C4-2B (cell line): ENCODE data around the gene DAB1.

Source experiments
- ZFX ChIP-seq: fragments of 450-650 bp; IDR thresholded peaks from 2 replicates; pipeline ENCODE4 v1.6.1; 2017
- TF ChIP-seq, protein P1 (sequence below): fragments of 450-650 bp; conservative IDR thresholded peaks from 2 replicates; pipeline ENCODE4 v1.5.1; 2017; ENCODE audit warnings: mild to moderate bottlenecking

DNA sequence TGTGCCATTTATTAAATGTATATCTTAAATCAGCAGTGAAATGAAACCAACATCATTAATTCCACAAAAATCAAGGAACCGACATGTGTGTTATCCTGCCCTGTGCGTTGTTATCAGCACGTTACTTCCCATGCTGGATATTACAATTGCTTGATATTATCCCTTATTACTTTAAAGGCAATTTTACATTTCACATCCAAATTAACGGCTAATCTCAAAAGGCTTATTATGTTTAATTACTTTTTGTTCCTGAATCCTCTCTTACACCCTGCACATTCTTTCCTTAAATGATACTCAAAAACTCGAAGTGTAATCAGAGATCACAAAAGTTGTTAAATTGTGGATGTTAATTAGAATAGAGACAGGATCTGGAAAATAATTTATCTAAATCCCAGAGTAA, 167.9 kb downstream of the DAB1 start:
- TF ChIP-seq, protein P1, sequence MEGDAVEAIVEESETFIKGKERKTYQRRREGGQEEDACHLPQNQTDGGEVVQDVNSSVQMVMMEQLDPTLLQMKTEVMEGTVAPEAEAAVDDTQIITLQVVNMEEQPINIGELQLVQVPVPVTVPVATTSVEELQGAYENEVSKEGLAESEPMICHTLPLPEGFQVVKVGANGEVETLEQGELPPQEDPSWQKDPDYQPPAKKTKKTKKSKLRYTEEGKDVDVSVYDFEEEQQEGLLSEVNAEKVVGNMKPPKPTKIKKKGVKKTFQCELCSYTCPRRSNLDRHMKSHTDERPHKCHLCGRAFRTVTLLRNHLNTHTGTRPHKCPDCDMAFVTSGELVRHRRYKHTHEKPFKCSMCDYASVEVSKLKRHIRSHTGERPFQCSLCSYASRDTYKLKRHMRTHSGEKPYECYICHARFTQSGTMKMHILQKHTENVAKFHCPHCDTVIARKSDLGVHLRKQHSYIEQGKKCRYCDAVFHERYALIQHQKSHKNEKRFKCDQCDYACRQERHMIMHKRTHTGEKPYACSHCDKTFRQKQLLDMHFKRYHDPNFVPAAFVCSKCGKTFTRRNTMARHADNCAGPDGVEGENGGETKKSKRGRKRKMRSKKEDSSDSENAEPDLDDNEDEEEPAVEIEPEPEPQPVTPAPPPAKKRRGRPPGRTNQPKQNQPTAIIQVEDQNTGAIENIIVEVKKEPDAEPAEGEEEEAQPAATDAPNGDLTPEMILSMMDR, result no peak
- no peak for TF ChIP-seq ZFX
